Activated T-cell treated with anti-CD3 and anti-CD28 coated beads, Interleukin-2, amount 50 U/mL, for 48 hours (primary cell): Measurements from ENCODE around the gene NWD2.
"Not testable (repeated sequence)": the region's sequence is repeated elsewhere in the genome, so short reads cannot be mapped to it uniquely, and the experiment has no call there.

Experiments
- DNase-seq, 2 experiments: peaks; one replicate each; pipeline ENCODE4 v3.0.0-alpha.2; 2020

Gene NWD2

GRCh38 chr4:37473807-37474206 is 229.3 kb downstream of the NWD2 start:
- no peak for DNase-seq

- no peak for DNase-seq
Observed at GRCh38 chr4:37475087-37475486, 230.5 kb downstream of the NWD2 start.

GRCh38 chr4:37475776-37476175 is 231.2 kb downstream of the NWD2 start:
- no peak for DNase-seq

- DNase-seq, result no peak
Observed at GRCh38 chr4:37476256-37476655, 231.7 kb downstream of the NWD2 start.

- DNase-seq, result no peak
Observed at GRCh38 chr4:37476691-37477090, 232.1 kb downstream of the NWD2 start.

GRCh38 chr4:37477126-37477525 is 232.6 kb downstream of the NWD2 start:
- DNase-seq, result no peak

- no peak for DNase-seq
Observed at GRCh38 chr4:37478151-37478550, 233.6 kb downstream of the NWD2 start.

GRCh38 chr4:37480509-37480908 is 236.0 kb downstream of the NWD2 start:
- no peak for DNase-seq

- peak in 1 of 2 experiments; percentile 18 for DNase-seq
Observed at GRCh38 chr4:37481547-37482122, 237.1 kb downstream of the NWD2 start.

GRCh38 chr4:37482236-37482913 is 237.8 kb downstream of the NWD2 start:
- no peak for DNase-seq

GRCh38 chr4:37483610-37484009 is 239.1 kb downstream of the NWD2 start:
- DNase-seq, result no peak

- no peak for DNase-seq
Observed at GRCh38 chr4:37486166-37486565, 241.6 kb downstream of the NWD2 start.

GRCh38 chr4:37487668-37488067 is 243.1 kb downstream of the NWD2 start:
- no peak for DNase-seq

- DNase-seq, result no peak
Observed at GRCh38 chr4:37489697-37490096, 245.2 kb downstream of the NWD2 start.

- DNase-seq, result no peak
Observed at GRCh38 chr4:37490391-37491347, 246.1 kb downstream of the NWD2 start.

- not testable (repeated sequence) for DNase-seq
Observed at GRCh38 chr4:37495353-37495752, 250.8 kb downstream of the NWD2 start.
